ENCODE results near the gene RAB5A. TPM values are rescaled to one million over a fixed set of nuclear protein-coding genes. Genes with fewer than 3 reads are reported as not detected.
"Not testable (repeated sequence)": the region's sequence is repeated elsewhere in the genome, so short reads cannot be mapped to it uniquely, and the experiment has no call there.

Gene RAB5A
- total and polyA plus RNA-seq, 2 of the 4 experiments (the other 2 are of a cell fraction): 33.3 to 46.4 TPM

- H3K27me3 ChIP-seq (ENCODE audit: control insufficient read depth, insufficient read depth, low read length); H3K4ac ChIP-seq (ENCODE audit: low read depth, low read length); H3K79me1 ChIP-seq (ENCODE audit: low read depth in 1 of 2, low read length in 2 of 2); in situ Hi-C loops (cut with MboI; ENCODE audit: low sequenced_read_pairs); H2BK5ac ChIP-seq (ENCODE audit: low read depth, low read length, poor library complexity, severe bottlenecking); H3K36me3 ChIP-seq (ENCODE audit: control insufficient read depth, insufficient read depth, low read length); H2AK9ac ChIP-seq (replicated peaks; ENCODE audit: low read depth, low read length, poor library complexity); H4K8ac ChIP-seq (ENCODE audit: low read depth in 2 of 2, low read length in 2 of 2); H2BK15ac ChIP-seq (ENCODE audit: low read depth, low read length); intact Hi-C loops (cut with micrococcal nuclease); DNase-seq; H3K9me3 ChIP-seq (ENCODE audit: control insufficient read depth, insufficient read depth, low read length); H3K9me1 ChIP-seq (ENCODE audit: insufficient read depth, low read length); H3K23ac ChIP-seq (ENCODE audit: low read depth, low read length); POLR2A ChIA-PET (ENCODE audit: unreplicated experiment); H2BK120ac ChIP-seq (ENCODE audit: low read depth, low read length); H4K20me1 ChIP-seq (ENCODE audit: insufficient read depth, low read length); CTCF ChIA-PET; H3K18ac ChIP-seq (ENCODE audit: low read depth, low read length); H4K5ac ChIP-seq (ENCODE audit: low read depth, low read length); H3K4me1 ChIP-seq (ENCODE audit: control insufficient read depth, insufficient read depth, low read length); H3K14ac ChIP-seq (replicated peaks; ENCODE audit: low read depth, low read length); H3K56ac ChIP-seq (ENCODE audit: extremely low read depth, insufficient read depth, low read length); H4K91ac ChIP-seq (ENCODE audit: insufficient read depth, low read depth, low read length); H3K27ac ChIP-seq (ENCODE audit: insufficient read depth, low read length); H2AFZ ChIP-seq (replicated peaks; ENCODE audit: low read length, poor library complexity); dilution Hi-C loops (cut with HindIII; ENCODE audit: low sequenced_read_pairs, unreplicated experiment); BruUV-seq (replicated peaks); H3K4me3 ChIP-seq (ENCODE audit: insufficient read depth, low read depth, low read length); H3K4me2 ChIP-seq (ENCODE audit: low read depth, low read length); ATAC-seq (ENCODE audit: low read depth); H2AK5ac ChIP-seq (ENCODE audit: low read depth, low read length); H2BK20ac ChIP-seq (ENCODE audit: low read depth, low read length); H3K9ac ChIP-seq (ENCODE audit: low read depth, low read length): not testable (repeated sequence)
- no CpG with 5 or more reads among the region's 3 CpGs for WGBS, 2 experiments (ENCODE audit: extremely low coverage in 2 of 2, insufficient read length in 1 of 2)
Observed at GRCh38 chr3:20016076-20016475, 69.2 kb downstream of the RAB5A start.

Measured in IMR-90 (cell line).